ENCODE data around the gene LRP1B.

Gene LRP1B

DNA sequence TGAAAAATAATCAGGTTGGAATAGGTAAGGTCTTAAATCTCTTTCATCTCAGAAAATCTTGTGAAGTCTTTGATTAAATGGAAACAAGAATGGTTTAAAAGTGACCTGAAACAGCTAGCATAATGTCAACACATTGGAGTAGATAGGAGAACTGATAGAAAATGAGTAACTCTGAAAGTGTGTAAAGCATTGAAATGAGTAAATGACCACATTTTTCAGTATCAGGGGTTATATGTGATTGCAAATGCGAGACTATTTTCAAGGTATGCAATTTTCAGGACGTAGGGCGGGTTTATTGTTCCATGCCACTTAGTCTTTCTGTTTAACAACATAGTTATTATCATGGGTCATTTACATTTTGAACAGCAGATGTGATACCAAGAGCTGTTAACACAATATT is 1383.2 kb downstream of the LRP1B start:
- H3K27ac Mint-ChIP-seq, result no peak overlapping the region
- H3K27me3 Mint-ChIP-seq (ENCODE audit: low read depth), result no peaks in the 10 kb centered on the region
- H3K4me1 Mint-ChIP-seq (ENCODE audit: low read depth), result no peaks in the 10 kb centered on the region
- no peak for DNase-seq (ENCODE audit: low spot score)
- no peak overlapping the region for H3K4me3 Mint-ChIP-seq
- peaks cover under 1% of the 10 kb centered on the region for H3K9me3 Mint-ChIP-seq
- no peaks in the 10 kb centered on the region for H3K36me3 Mint-ChIP-seq (ENCODE audit: low read depth)

DNA sequence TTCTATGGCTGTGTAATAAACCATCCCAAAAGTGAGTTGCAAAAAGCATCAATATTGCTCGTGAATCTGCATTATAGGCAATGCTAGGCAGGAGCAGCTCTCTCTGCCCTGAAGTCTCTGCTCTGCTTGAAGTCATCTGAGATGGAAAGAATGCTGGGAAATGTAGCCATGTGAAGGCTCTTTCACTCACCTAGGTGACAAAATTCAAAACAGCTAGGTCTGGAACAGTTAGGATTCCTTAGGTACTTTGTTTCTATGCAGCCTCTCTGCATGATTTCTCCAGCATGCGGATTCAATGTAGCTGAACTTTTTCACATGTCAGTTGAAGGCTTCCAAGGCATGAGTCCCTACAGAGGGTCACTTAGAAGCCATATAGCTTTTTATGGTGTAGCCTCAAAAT is 1383.7 kb downstream of the LRP1B start:
- H3K27ac Mint-ChIP-seq, result no peak overlapping the region

DNA sequence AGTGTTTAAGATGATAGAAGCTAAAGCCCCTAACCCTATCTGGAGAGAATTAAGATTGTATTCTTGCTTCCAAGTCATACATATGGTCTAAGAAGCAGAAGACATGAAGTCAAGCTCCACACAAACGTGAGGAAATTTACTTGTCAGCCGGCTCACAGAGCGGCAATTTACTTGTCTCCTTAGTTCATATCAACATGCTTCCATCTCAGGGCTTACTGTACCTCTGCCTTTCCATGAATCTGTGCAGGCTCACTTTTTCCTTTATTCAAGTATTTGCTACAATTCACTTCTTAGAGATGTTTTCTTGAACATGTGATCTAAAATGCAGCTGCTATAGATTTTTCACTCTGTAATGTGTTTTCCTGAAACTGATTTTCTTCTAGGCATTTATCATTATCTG is 1386.4 kb downstream of the LRP1B start:
- Mint-ChIP-seq H3K27ac (no peak overlapping the region), H3K27me3 (ENCODE audit: low read depth) (no peaks in the 10 kb centered on the region), H3K9me3 (no peaks in the 10 kb centered on the region), H3K36me3 (ENCODE audit: low read depth) (no peaks in the 10 kb centered on the region), H3K4me3 (no peak overlapping the region), H3K4me1 (ENCODE audit: low read depth) (no peaks in the 10 kb centered on the region)
- DNase-seq (ENCODE audit: low spot score), result no peak

More for the DNA sequence above, 1383.7 kb downstream of the LRP1B start:
- Mint-ChIP-seq H3K4me3 (no peak overlapping the region), H3K9me3 (no peaks in the 10 kb centered on the region), H3K36me3 (ENCODE audit: low read depth) (no peaks in the 10 kb centered on the region), H3K27me3 (ENCODE audit: low read depth) (no peaks in the 10 kb centered on the region), H3K4me1 (ENCODE audit: low read depth) (no peaks in the 10 kb centered on the region)
- DNase-seq (ENCODE audit: low spot score), result no peak

DNA sequence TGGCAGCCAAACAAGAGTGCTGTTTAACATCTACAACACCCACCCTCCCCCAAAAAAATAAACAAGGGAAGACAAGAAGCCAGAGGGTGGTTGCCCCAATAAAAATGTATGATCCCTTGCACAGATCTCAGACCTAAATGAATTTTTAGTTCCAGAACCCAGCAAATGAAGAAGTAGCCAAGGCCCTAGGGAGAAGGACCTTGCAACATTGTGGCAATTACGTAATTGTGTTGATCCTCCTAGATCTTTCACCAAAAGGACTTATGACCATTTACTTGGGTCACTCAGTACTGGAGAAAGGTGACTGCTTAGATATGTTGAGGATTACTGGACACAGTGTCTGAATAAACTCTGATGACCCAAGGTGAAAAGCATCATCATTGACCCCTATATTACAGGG is 1393.8 kb downstream of the LRP1B start:
- Mint-ChIP-seq H3K27me3 (ENCODE audit: low read depth) (no peaks in the 10 kb centered on the region), H3K27ac (no peak overlapping the region), H3K4me1 (ENCODE audit: low read depth) (no peaks in the 10 kb centered on the region), H3K36me3 (ENCODE audit: low read depth) (no peaks in the 10 kb centered on the region), H3K4me3 (no peak overlapping the region), H3K9me3 (peaks cover 17% of the 10 kb centered on the region)
- no peak for DNase-seq (ENCODE audit: low spot score)

DNA sequence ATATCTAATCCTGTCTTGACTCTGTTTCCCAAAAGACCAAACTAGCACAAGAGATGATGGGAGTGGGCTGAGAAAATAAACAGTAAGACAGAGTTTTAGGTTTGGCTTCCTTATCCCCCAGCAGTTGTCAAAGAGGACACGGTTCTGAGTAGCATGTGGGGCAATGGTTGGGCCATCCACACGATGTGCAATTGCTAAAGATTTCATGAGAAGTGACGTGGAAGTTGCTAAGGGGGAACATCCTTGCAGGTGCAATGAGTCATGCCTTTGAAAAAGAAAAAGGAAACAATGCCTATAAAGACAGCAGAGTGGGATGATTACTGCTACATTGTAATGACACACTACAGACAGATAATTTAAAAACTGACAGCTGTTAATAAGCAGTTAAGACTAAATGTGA is 1395.8 kb downstream of the LRP1B start:
- no peak overlapping the region for H3K27ac Mint-ChIP-seq
- no peak for DNase-seq (ENCODE audit: low spot score)
- no peaks in the 10 kb centered on the region for H3K36me3 Mint-ChIP-seq (ENCODE audit: low read depth)

DNA sequence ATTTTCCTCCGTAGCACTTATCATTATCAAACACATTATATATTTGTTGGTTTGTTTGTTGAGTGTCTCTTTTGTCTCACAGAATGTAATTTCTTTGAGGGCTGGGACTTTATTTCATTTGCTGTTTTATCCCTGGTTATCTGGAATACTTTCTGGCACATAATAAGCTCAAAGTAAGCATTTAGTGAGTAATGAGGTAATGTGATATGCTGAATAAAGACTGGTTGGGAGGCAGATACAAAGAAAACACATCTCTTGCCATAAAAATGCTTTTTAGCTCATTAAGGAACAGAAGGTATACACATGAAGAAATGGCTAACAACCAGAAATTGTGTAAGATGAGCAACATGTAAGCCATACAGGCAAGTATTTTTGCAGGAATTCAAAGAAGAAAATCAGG is 1411.8 kb downstream of the LRP1B start:
- no peaks in the 10 kb centered on the region for H3K27me3 Mint-ChIP-seq (ENCODE audit: low read depth)
- no peak overlapping the region for H3K4me3 Mint-ChIP-seq
- peaks cover 15% of the 10 kb centered on the region for H3K9me3 Mint-ChIP-seq
- DNase-seq (ENCODE audit: low spot score), result no peak
- H3K27ac Mint-ChIP-seq, result no peak overlapping the region
- no peaks in the 10 kb centered on the region for H3K36me3 Mint-ChIP-seq (ENCODE audit: low read depth)
- no peaks in the 10 kb centered on the region for H3K4me1 Mint-ChIP-seq (ENCODE audit: low read depth)

More for the DNA sequence above, 1395.8 kb downstream of the LRP1B start:
- H3K4me3 Mint-ChIP-seq, result no peak overlapping the region
- H3K9me3 Mint-ChIP-seq, result peaks cover 23% of the 10 kb centered on the region
- no peaks in the 10 kb centered on the region for H3K27me3 Mint-ChIP-seq (ENCODE audit: low read depth)
- no peaks in the 10 kb centered on the region for H3K4me1 Mint-ChIP-seq (ENCODE audit: low read depth)

DNA sequence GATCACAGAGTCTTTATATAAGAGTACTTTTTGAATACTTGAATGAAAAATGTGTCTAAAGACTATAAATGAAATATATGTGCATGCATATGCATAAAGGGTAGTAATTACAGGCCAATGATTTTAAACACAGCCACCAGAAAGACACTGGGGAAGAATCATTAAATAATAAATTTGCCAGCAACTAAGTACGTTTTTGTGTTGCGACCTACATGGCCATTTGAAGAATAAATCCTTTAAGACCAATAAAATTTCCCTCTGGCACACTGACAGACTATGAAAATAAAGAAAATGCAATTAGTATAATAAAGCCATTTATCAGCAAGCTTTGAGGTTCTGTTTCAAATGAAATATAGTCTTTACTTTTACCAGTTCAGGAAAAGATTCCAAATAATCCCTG is 1413.3 kb downstream of the LRP1B start:
- H3K4me3 Mint-ChIP-seq, result no peak overlapping the region
- H3K27me3 Mint-ChIP-seq (ENCODE audit: low read depth), result no peaks in the 10 kb centered on the region
- DNase-seq (ENCODE audit: low spot score), result no peak
- H3K4me1 Mint-ChIP-seq (ENCODE audit: low read depth), result no peaks in the 10 kb centered on the region
- H3K36me3 Mint-ChIP-seq (ENCODE audit: low read depth), result no peaks in the 10 kb centered on the region
- no peak overlapping the region for H3K27ac Mint-ChIP-seq
- H3K9me3 Mint-ChIP-seq, result peaks cover 6% of the 10 kb centered on the region

DNA sequence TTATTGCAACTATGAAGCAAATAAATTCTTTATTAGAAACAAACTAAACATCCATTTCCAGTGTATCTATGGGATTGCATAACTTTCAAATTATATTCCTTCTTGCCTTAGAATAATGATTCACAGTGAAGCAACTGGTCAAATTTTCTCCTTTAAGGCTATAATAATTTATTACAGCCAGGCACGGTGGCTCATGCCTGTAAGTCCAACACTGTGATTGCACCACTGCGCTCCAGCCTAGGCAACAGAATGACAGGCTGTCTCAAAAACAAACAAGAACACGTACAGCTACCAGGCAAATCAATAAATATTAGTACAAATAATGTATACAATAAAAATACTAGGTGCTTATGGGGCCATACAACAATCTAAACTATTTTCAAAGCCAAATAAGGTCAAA is 1416.2 kb downstream of the LRP1B start:
- DNase-seq (ENCODE audit: low spot score), result no peak
- Mint-ChIP-seq H3K27ac (no peak overlapping the region), H3K9me3 (peaks cover 6% of the 10 kb centered on the region), H3K27me3 (ENCODE audit: low read depth) (no peaks in the 10 kb centered on the region), H3K4me3 (no peak overlapping the region), H3K36me3 (ENCODE audit: low read depth) (no peaks in the 10 kb centered on the region), H3K4me1 (ENCODE audit: low read depth) (no peaks in the 10 kb centered on the region)

DNA sequence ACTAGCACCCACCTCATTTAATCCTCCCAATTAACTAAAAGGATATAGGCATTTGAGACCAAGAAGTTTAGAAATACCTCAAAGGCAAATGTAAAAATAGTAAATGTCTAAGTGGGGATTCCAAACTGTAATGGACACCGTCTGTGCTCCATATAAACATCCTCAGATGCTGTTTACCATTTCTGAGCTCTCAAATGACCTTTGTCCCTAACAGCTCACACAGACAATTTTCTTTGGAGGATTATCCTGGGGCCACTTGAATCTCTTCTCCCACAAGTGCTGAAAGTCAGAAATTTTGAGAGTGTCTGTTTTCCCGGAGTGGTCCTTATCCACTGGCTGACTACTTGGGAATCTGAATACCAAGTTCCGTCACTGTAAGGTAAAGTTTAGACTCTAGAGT is 1418.9 kb downstream of the LRP1B start:
- Mint-ChIP-seq H3K27me3 (ENCODE audit: low read depth) (no peaks in the 10 kb centered on the region), H3K4me3 (no peak overlapping the region), H3K36me3 (ENCODE audit: low read depth) (no peaks in the 10 kb centered on the region), H3K9me3 (no peaks in the 10 kb centered on the region), H3K27ac (no peak overlapping the region), H3K4me1 (ENCODE audit: low read depth) (no peaks in the 10 kb centered on the region)
- DNase-seq (ENCODE audit: low spot score), result no peak

DNA sequence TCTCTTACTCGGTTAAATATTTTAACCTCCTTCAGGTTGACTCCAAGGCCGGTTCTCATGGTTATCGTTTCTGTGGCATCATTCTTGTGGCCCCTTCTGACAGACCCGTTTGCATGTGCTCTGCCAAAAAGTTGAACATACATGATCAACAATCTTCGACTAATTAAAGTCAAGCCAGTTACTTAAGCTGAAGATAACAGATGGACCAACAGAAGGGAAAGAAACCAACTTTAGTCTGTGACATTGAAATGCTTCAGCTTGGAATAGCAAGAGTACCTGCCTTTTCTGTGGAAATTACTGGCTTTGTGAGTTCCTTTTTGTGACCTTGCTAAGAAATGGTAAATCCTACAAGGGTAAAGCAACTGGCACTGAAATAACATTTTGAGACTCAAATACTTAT is 1429.1 kb downstream of the LRP1B start:
- no peak for DNase-seq (ENCODE audit: low spot score)
- no peak overlapping the region for H3K4me3 Mint-ChIP-seq
- H3K27me3 Mint-ChIP-seq (ENCODE audit: low read depth), result no peaks in the 10 kb centered on the region
- H3K4me1 Mint-ChIP-seq (ENCODE audit: low read depth), result no peaks in the 10 kb centered on the region
- no peak overlapping the region for H3K27ac Mint-ChIP-seq
- peaks cover 3% of the 10 kb centered on the region for H3K9me3 Mint-ChIP-seq
- no peaks in the 10 kb centered on the region for H3K36me3 Mint-ChIP-seq (ENCODE audit: low read depth)

DNA sequence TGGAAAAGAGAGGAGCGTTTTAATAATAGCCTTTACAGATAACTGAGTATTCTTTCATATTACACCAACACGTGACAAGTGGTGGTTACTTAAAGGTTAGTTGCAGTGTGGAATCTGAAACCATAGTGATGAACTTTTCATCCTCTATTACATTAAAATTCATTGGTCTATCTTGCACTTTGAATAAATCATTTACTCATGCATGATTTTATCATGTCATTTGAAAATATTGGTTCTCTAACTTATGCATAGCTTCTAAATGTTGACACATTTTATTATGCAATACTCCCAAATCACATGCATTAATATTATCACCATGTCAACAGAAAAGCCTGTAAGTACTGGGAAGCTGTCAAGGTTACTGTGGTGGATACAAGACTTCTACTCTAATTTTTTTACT is 1432.2 kb downstream of the LRP1B start:
- no peak overlapping the region for H3K4me3 Mint-ChIP-seq
- H3K4me1 Mint-ChIP-seq (ENCODE audit: low read depth), result no peaks in the 10 kb centered on the region
- H3K27me3 Mint-ChIP-seq (ENCODE audit: low read depth), result no peaks in the 10 kb centered on the region
- no peak overlapping the region for H3K27ac Mint-ChIP-seq
- no peak for DNase-seq (ENCODE audit: low spot score)
- peaks cover 3% of the 10 kb centered on the region for H3K9me3 Mint-ChIP-seq
- H3K36me3 Mint-ChIP-seq (ENCODE audit: low read depth), result no peaks in the 10 kb centered on the region

DNA sequence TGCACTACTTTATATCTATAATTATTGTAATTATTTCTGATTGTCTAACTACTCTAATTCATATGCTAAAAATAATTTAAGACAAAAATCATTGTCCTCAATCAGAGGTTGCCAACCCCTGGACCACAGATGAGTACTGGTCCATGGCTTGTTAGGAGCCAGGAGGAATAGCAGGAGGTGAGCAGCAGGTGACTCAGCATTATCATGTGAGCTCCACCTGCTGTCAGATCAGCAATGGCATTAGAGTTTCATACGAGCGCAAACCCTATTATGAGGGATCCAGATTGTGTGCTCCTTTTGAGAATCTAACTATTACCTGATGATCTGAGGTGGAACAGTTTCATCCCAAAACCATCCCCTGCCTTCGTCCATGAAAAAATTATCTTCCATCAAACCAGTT is 1434.4 kb downstream of the LRP1B start:
- H3K27me3 Mint-ChIP-seq (ENCODE audit: low read depth), result no peaks in the 10 kb centered on the region
- DNase-seq (ENCODE audit: low spot score), result no peak
- H3K9me3 Mint-ChIP-seq, result peaks cover 3% of the 10 kb centered on the region
- no peaks in the 10 kb centered on the region for H3K4me1 Mint-ChIP-seq (ENCODE audit: low read depth)
- H3K27ac Mint-ChIP-seq, result no peak overlapping the region
- no peaks in the 10 kb centered on the region for H3K36me3 Mint-ChIP-seq (ENCODE audit: low read depth)
- H3K4me3 Mint-ChIP-seq, result no peak overlapping the region

DNA sequence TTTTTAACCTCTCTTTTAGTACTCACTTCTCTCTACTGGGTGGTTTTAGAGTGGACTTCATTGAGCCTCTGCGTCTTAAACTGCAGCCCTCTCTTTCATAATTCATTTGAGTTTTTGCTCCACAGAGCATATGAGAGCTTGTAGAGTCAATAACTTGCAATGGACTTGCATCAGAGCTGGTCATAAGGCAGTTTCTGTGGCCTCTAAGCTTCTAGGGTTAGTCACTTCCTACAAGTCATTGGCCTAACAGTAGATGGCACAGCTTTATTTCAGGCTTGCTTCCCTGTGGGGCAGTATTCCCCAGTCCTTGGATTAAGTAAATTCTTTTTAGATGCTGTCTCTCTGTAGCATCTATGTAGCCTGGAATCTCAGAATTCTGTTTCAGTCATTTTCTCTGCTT is 1435.7 kb downstream of the LRP1B start:
- Mint-ChIP-seq H3K9me3 (peaks cover 5% of the 10 kb centered on the region), H3K4me1 (ENCODE audit: low read depth) (no peaks in the 10 kb centered on the region), H3K4me3 (no peak overlapping the region), H3K36me3 (ENCODE audit: low read depth) (no peaks in the 10 kb centered on the region), H3K27me3 (ENCODE audit: low read depth) (no peaks in the 10 kb centered on the region), H3K27ac (no peak overlapping the region)
- no peak for DNase-seq (ENCODE audit: low spot score)

DNA sequence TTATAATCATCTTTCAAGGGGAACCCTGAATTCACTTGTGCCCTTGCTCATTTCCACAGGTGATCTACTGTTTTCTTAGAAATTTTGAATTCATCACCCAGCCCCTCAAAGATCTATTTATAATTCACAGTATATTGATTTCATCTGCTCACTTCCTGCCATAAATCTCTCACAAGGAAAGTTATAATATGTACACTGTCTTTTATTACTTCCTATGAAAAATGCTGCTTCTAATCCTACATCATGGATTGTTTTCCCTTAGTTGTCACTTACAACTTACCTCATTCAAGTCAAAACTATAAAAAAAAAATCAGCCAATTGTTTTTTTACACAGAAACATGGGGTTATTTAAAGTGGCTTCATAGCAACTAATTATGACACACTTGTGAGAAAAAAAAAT is 1443.0 kb downstream of the LRP1B start:
- Mint-ChIP-seq H3K27ac (no peak overlapping the region), H3K4me1 (ENCODE audit: low read depth) (no peaks in the 10 kb centered on the region), H3K27me3 (ENCODE audit: low read depth) (no peaks in the 10 kb centered on the region), H3K36me3 (ENCODE audit: low read depth) (no peaks in the 10 kb centered on the region), H3K9me3 (peaks cover 5% of the 10 kb centered on the region), H3K4me3 (no peak overlapping the region)
- DNase-seq (ENCODE audit: low spot score), result no peak

DNA sequence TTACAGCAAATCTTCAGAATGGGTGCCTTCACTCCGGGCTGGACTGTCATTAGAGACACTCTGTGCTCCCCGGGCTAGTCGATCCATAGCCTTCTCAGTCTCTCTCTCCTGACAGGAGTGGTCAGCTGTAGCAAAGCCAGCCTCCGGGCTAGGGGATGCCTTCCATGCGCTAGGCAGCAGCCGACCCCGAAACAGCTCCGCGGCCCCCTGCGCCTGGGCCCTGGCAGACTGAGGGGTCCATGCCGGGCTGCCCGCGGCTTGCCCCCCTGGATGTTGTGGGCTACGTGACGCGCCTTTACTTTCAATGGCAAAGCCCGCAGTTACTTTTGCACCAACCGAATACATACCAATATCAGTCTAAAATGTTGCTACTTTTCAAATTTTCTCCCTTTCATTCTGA is 1447.2 kb downstream of the LRP1B start:
- H3K4me1 Mint-ChIP-seq (ENCODE audit: low read depth), result no peaks in the 10 kb centered on the region
- peaks cover 5% of the 10 kb centered on the region for H3K9me3 Mint-ChIP-seq
- no peaks in the 10 kb centered on the region for H3K27me3 Mint-ChIP-seq (ENCODE audit: low read depth)
- H3K27ac Mint-ChIP-seq, result no peak overlapping the region
- no peak overlapping the region for H3K4me3 Mint-ChIP-seq
- no peaks in the 10 kb centered on the region for H3K36me3 Mint-ChIP-seq (ENCODE audit: low read depth)
- no peak for DNase-seq (ENCODE audit: low spot score)
